Measurements from ENCODE around the gene ABCC9.

ABCC9 gene

DNA sequence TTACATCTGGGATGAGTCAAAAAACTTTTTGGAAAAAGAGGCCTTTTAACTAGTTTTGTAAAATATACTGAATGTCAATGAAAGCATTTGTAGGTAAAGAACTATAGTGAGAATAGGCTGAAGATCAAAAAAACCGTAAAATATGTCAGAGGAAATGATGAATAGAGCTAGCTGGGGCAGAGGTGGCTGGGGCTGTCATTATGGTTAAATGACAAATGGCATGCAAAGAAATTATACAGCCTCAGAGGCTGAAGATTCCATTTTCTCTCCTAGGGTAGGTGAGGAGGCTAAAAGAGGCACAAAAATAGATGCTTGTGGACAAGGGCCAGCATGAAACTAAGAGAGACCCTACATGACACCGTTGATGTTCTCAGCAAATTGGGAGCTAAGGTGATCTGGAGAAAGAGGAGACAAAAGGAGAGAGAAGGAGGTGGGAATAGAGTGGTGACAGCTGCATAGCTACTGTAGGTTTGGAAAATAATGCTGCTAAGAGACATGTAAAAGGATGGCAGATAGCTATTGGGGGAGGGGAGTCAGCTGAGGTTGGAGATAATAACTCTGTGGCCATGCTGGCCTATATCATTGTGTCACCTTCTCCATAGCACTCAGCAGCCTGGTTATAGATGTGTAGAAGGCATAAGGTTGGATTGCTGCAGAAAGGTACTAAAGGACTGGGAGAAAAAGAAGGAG, 63.8 kb downstream of the ABCC9 start:
- no peak for DNase-seq (ENCODE audit: low read depth in 2 of 2)

DNA sequence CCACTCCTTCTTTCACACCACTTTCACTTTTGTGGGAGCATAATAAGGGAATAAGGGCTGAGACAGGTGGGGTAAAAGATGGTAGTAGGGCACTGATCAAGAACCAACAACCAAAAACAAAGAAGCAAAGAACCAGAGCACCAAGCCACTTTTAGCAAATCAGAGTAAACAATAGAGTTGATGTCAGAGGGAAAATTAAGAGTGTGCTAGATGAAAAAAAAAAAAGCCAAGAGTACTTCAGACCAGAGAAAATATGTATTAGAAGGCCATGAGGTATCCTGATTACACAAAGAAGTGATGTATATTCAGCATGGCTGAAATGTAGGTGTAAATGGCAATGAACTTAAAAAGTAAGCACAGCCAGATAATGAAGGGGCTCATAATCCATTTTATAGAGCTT, 75.4 kb downstream of the ABCC9 start:
- no peak for DNase-seq (ENCODE audit: low read depth in 2 of 2)

DNA sequence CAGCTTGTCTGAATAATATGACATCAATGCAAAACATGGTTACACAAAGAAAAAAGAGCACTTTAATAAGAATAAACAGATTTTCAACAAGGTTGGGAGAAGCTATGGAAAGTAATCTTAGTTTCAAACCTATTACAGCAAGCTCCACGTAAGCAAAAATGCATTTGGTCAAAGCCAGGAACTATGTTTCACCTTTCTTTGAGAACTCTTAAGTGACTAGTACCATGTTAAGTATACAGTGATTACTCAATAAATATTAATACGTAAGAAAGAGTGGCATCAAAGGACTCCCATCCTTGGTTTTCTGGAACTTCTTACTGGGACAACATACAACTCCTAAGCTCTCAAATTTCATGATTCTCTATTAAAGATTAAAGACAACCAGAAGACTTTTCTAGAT, 80.7 kb downstream of the ABCC9 start:
- no peak for DNase-seq (ENCODE audit: low read depth in 2 of 2)

DNA sequence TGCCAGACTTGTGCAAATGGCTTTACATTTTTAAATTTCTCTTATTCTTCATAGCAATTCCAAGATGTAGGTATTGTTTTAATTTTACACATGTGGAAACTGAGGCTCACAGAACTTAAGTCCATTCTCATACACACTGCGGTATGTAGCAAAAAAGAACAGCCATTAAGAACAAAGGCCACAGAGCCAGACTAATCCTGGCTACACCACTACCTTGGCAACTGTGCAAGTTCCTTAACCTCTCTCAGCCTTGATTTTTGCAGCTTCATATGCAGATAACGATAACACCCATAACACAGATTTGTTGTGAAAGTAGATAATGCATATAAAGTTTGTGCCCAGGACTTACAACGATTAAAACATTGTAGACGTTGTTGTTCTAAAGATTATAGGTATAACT, 81.1 kb downstream of the ABCC9 start:
- DNase-seq (ENCODE audit: low read depth in 2 of 2): no peak

DNA sequence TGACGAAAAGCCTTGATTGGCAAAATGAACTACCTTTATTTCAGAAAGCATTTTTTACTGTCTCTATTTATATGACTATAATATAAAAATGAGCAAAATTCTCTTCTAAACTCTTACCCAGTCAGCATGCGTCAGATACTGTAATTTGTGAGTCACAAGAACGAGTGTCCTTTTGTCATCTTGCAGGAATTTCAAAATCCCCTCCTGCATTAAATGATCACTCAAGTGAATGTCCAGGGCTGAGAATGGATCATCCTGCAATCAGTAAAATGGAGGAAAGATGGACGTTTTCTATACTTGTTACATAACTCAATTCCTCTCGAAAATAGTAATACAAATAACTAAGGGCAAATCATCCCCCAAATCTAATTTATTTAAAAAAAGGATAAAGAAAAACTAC, 89.0 kb downstream of the ABCC9 start:
- no peak for DNase-seq (ENCODE audit: low read depth in 2 of 2)

DNA sequence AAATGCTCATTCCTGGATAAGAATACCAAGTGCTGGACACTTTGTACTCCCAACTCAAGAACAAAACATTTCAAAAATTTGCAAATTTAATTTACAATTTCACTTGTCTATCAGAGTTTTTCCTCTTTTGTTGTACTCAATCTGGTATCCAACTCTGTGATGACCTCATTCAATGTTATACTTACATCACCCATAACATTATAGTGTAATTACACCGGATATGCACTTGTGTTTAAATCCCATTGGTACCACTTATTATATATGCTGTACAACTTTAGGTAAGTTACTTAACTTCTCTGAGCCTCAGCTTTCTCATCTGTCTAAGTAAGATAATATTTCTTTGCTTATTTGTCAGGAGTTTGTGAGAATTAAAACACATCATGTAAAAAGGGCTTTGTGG, 90.1 kb downstream of the ABCC9 start:
- DNase-seq (ENCODE audit: low read depth in 2 of 2): no peak

DNA sequence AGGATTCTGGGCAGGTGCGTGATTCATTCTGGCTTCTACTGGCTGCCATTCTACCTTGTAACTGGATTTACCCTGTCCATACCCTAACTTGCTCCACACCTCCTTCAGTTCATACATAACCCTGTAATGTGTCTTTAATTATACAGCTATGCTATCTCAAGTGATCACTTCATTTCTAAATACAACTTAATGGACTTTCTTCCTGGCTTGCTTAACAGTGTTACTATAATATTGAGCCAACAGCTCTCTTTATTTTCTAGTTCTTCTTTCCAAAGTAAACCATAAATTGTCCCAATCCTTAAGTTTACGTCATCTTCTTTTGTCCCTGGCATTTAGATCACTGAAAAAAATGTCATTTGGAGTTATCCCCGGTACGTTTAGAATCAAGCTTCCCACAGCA, 90.8 kb downstream of the ABCC9 start:
- DNase-seq (ENCODE audit: low read depth in 2 of 2): no peak

DNA sequence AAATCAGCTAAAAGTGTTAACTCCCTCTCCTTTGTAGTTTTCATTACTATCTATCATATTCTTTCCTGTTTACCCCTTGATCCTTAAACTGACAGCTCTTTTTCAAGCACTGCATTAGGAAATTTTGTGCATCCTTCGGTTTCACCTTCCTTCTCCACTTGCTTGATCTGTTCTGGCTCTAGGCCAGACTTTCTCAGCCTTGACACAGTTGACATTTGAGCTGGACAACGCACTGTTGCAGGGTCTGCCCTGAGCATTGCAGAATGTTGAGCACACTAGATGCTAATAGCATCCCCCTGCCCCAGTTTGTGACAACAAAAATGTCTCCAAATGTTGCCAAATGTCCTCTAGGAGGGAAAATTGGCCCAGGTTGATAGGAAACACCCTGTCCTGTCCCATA, 91.3 kb downstream of the ABCC9 start:
- no peak for DNase-seq (ENCODE audit: low read depth in 2 of 2)

DNA sequence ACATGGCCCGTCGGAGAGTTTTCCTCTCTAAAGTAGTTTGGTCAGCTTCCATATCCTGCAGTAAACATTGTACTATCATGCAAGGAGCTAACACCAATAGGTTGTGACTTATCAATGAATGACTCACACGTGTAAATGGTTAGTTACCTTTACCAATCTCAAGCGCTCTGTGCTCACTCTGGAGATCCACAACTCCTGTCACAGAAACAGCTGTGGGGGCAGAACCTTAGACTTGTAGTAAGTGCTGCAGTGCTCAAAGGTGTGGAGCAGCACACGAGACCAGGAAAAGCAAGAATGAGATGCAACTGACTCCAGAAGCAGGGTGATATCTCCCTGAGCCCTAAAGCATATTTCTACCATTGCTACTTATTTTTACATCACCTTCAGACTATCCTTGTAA, 93.0 kb downstream of the ABCC9 start:
- no peak for DNase-seq (ENCODE audit: low read depth in 2 of 2)

DNA sequence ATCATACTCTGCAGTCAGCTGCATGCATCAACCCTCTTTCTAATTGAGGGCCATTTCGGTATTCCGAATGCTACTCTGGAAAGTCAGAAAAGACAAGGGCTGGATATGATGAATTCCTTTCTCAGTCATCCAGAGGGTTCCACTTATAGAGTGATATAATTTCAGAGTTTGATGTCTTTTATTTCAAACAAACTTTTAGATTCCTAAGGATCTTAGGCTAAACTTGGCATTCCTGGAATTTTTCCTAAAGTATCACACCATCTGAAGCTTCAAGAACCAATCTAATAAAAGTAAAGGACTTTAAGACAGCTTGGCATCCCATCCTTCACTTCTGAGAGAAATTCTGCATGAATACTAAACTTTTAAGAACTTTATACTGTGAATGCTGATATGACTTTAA, 97.4 kb downstream of the ABCC9 start:
- DNase-seq (ENCODE audit: low read depth in 2 of 2): no peak

DNA sequence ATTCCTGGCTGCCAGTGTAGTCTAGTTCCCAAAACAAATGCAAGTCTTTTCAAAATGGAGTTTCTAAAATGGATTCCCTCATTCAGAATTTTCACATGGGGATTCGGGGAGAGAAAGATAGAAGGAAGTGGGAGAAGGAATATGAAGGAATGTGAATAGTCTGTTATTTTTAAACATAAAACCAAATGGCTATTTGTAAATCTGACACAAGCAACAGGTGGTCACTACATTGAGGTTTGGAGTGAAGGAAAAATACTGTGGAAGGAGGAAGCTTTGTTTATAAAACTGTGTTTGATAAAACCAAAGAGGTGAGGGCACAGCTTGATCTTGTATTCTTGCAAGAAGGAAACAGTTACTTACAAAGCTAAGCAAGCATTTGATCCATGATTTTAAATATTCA, 101.5 kb downstream of the ABCC9 start:
- no peak for DNase-seq (ENCODE audit: low read depth in 2 of 2)

DNA sequence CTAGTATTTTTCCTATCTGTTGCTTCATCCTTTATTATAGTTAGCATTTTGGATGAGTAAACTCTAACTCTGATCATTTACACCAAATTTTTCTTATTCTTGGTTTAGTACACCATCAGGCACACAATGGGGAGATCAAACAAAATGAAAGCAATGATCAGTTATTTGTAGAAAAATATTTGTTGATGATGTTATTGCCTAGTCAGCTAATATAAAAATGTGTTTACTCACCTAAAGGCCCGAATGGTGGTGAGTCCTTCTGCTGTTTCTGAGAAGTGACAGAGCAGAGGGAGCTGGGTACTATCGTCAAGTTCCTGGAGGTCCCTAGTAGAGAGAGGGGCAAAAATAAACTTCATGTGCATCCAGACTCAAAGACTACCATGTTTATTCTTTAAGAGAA, 103.4 kb downstream of the ABCC9 start:
- DNase-seq (ENCODE audit: low read depth in 2 of 2): no peak

DNA sequence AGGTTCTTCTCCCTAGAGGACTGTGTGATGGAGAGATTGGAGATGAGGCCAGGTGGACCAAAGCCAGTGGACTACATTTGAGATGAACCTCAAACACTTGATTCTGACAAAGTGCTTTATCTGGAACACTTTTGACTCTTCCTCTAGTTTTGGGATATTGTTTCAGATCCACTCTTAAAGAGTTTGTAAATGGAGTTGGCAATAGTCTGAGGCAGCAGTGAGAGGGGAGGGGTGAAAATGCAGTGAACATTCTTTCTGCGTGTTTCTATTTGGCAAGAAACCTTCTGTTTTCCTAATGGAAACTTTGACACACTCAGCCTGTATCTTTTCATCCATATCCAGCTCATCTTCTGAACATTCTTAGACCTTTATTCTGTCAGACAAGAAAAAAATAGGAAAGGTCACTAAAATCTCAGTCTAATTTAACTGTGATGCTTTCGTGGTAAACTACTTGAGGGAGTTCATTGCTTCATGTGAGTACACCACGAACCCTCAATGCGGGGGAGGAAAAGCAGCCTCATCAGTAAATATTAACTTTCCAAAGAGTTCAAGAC, 109.4 kb downstream of the ABCC9 start:
- DNase-seq (ENCODE audit: low read depth in 2 of 2): no peak

DNA sequence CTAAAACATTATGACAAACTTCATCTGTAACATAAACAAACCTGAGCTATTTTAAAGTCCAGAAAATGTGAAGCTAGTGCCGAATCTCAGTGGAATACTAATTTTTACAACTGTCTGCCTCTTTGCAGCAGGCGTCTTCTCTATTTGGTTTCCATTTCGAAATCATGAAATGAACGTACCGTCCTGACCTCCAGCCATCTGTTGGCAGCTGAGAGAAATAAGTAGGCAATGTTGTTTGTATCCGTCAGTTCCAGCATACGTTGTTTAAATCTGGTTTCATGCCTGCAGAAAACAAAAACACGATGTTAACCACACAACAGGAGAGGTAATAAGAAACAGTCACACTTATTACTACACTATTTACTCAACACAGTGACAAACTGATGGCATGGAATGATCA, 112.4 kb downstream of the ABCC9 start:
- no peak for DNase-seq (ENCODE audit: low read depth in 2 of 2)

DNA sequence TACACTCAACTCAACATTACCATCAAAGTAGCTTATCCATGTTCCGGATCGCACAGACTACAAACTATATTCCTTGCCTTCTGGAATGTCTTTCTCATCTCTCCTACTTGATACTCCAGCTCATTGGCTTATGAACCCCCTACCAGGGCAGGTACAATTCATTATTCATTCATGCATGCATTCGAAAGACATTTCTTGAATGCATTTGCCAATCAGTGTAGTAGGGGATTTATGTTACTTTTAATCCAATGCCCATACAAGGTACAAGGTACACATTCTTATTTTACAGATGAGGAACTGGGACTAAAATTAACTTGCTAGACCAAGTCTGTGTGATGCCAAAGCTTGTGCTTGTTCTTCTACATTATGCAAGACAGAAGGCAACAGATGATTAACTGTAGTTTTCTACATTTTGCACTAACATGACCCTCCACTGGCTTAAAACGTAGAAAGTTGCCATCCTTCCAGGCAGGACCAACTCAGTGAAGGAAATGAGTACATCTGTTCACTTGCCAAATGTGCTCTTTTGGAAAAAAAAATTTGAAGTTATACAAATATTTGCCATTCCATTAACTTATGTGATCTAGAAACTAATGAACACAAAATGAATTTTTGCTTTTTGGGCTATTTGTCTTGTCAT, 113.0 kb downstream of the ABCC9 start:
- DNase-seq (ENCODE audit: low read depth in 2 of 2): no peak

DNA sequence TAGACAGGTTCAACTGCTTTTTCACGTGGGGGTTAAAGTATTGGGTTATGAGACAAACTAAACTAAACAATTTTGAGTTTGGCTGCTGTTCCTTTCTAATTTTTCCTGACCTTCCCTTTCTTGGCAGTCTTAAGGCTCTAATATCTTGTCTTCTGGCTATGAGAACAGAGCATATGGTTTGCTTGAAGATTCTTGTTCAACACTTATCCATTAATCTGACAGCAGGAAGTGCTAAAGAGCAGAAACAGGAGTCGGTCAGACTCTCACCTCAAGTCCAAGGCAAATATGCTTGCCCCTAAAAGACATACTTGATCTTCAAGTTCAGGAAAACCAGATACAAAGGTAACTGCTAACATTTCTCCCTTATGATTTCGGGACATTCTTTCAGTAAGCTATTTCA, 114.1 kb downstream of the ABCC9 start:
- DNase-seq (ENCODE audit: low read depth in 2 of 2): no peak

DNA sequence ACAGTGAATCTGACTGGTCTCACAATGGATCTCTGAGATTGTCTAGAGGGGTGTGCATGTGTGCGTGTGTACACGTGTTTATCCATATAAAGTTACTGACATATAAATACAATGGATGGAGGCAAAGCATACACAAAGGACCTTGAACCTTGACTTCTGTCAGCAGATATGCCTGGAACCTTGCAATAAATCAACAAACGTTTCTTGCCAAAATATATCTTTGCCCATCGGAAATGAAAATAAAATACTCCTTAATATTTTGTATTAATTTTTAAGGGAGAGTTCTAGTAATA, 114.7 kb downstream of the ABCC9 start:
- no peak for DNase-seq (ENCODE audit: low read depth in 2 of 2)

DNA sequence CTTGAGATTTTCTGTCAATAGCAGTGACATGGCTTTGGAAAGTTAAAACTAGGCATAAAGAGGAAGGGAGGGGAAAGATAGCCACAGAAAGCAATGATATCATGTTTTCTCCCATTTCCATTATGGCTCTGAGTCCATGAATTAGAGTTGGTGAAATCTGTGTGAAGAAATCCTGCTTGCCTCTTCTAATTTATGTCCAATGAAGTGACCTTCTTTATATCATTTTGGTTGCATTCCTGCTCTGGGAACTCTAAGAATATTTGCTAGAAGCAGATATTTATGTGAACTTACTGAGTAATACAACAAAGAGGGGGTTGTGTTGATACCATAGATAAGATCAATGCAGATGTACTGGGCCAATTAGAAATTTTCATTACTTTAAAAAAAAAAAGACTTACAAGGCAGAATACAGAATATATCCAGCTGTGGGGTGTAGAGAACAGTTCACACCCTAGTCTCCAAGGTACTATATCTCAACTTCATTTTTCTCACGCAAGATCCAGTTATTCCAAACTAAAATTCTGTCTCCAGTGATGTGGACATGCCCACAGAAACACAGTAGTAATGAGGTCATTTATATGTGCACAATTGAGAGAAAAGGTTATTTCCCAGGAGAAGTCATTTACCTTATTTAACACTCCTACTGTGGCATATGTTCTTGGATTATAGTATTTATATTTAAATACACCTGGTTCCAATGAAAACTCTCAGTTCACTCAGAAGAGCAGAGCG, 115.2 kb downstream of the ABCC9 start:
- DNase-seq (ENCODE audit: low read depth in 2 of 2): no peak

DNA sequence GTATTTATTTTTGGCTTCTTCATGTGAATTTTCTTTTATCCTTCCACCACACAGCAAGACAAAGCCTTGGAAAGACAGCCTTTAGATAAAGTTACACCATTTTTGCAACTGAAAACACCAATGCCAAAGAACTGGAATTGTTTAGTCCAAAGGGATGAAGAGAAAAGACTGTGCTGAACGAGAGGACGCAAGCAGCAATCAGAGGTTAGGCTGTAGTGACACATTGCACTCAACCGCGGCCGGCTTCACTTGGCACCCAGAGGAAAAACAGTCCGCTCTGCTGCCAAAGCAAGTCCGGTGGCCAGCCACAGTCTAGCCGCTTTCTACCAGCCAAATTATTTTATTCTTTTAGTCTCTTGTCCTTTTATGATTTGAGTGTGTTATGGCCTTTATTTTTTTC, 117.6 kb downstream of the ABCC9 start:
- DNase-seq (ENCODE audit: low read depth in 2 of 2): no peak

DNA sequence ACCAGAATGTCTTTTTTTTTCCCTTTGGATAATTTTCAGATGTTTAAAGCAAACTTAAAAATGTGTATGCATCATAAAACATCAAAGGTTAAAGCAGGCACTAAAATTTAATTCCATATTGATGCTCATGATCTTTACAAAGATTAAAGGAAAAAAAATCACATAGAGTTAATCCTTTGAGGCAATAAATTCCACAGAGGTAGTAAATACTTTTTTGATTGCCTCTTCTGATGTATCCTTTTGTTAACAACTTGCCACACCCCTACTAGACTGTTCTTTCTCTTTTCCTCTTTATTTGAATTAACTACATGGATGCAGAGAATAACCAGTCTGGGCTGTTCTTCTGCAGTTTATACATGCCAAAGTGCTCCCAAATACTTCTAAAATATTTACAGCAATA, 121.5 kb downstream of the ABCC9 start:
- DNase-seq (ENCODE audit: low read depth in 2 of 2): no peak

DNA sequence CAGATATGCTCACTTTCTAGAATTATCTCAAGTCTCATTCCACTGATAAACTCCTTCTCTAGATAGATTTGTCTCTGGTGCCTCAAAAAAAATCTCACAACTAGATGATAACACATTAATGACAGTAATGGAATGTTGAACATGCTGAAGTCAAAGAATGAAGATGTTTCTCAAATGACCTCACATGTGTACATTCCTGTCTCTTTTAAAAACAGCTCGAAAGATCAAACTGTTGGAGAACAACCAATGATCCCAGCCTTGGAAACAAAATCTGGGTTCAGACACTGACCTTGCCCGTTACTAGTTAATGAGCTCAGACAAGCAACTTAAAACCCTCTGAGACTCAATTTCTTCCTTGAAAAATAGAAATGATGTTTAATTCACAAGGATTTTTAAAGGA, 122.0 kb downstream of the ABCC9 start:
- no peak for DNase-seq (ENCODE audit: low read depth in 2 of 2)

DNA sequence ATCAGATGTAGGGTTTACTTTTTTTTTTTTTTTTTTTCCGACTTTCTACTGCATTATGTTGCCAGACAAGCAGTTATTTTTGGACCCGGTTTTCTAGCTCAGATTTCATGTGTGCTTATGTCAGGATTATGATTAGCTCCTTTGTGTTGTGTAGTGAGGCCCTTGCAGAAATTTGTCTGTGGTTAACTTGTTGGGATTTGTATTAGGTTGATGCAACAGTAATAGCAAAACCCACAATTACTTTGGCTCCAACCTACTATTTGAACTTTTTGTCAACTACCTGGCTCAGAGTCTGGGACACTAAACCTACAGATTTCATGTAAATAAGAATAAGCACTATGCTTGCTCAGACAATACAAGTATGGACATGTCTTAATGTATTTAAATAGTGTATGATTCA, 122.6 kb downstream of the ABCC9 start:
- no peak for DNase-seq (ENCODE audit: low read depth in 2 of 2)
